Stimulated activated CD4-positive, alpha-beta T cell treated with anti-CD3 and anti-CD28 coated beads, Interleukin-12 subunit alpha, Interleukin-12 subunit beta, amount 100 ng/mL, for 48 hours (primary cell): ENCODE measurements around the gene STEAP4.
"Not testable (repeated sequence)": the region's sequence is repeated elsewhere in the genome, so short reads cannot be mapped to it uniquely, and the experiment has no call there.

Experiments
- DNase-seq, 3 donors: peaks; one replicate each; pipeline ENCODE4 v3.0.0-alpha.2; 2020; ENCODE audit warnings: low read depth in 2 of 3, low spot score in 1 of 3

STEAP4 gene

DNA sequence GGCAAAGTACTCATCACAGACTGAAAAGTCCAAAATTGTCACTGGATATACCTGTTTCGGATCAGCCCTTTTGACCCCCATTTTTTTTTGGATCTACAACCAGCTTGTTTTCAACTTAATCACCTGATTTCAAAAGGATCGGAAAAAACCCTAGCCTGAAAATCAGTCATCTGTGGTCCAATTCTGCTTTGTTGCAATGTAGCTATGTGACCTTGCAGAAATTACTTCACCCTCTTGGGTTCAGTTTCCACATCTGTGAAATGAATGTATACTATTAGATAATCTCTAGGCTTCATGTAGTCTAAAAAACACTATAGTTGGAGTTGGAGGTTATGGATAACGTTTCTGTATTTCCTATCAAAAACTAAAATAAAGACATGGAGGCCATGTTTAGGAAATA, 37.1 kb downstream of the STEAP4 start:
- no peak for DNase-seq

GRCh38 chr7:88268858-88269257, 37.8 kb downstream of the STEAP4 start:
- DNase-seq: no peak

GRCh38 chr7:88268051-88268450, 38.6 kb downstream of the STEAP4 start:
- DNase-seq: no peak

- no peak for DNase-seq
Measured at GRCh38 chr7:88267421-88267820, 39.3 kb downstream of the STEAP4 start.

DNA sequence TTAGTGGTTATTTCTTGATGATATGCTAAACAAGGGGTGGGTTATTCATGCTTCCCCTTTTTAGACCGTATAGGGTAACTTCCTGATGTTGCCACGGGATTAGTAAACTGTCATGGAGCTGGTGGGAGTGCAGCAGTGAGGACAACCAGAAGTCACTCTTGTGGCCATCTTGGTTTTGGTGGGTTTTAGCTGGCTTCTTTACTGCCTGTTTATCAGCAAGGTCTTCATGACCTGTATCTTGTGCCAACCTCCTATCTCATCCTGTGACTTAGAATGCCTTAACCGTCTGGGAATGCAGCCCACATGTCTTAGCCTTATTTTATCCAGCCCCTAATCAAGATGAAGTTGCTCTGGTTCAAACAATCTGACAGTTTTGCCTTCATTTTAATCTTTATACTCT, 41.7 kb downstream of the STEAP4 start:
- not testable (repeated sequence) for DNase-seq

DNA sequence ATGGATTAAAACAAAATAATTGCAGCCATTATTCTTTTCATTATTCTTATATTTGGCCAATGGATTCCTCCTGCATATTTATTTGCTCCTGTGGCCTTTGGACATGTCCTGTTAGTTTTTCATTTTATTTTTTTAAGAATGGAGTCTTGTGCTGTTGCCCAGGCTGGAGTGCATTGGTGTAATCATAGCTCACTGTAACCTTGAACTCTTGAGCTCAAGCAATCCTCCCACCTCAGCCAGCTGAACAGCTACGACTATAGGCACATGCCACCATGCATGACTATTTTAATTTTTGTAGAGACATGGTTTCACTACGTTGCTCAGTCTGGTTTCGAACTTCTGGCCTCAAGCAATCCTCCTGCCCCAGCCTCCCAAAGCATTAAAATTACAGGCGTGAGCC, 44.1 kb downstream of the STEAP4 start:
- no peak for DNase-seq

- no peak for DNase-seq
Measured at GRCh38 chr7:88260719-88261118, 46.0 kb downstream of the STEAP4 start.

DNA sequence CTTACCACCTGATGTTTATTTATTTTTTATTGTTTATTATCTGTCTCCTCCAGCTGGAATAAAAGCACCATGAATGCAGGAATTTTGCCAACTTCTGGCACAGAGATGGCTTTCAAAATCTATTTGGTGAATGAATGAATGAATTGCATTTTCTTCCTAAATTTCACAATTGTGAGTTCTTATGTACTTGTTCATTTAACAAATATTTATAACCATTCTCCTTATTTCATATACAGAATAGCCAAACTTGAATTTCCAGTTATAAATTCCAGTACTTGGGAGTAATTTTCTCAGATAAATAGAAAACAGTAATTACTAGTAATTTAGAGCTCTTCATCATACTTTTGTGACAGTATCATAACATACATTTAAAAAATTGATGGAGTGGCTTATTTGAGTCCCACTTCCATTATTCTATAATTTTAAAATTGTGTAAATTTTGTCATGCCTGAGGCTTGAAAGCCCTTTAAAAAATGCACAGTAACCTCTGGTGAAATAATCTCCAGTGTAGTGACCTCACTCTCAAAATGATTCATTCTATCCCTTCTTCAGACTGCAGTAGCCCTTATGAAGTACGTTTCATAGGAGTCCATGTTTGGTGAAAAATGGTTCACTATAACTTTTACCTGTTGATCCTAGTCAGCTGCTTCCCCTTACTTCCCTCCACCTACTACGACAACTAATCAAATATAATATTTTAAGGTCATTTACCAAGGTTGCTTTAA, 46.9 kb downstream of the STEAP4 start:
- DNase-seq: no peak

DNA sequence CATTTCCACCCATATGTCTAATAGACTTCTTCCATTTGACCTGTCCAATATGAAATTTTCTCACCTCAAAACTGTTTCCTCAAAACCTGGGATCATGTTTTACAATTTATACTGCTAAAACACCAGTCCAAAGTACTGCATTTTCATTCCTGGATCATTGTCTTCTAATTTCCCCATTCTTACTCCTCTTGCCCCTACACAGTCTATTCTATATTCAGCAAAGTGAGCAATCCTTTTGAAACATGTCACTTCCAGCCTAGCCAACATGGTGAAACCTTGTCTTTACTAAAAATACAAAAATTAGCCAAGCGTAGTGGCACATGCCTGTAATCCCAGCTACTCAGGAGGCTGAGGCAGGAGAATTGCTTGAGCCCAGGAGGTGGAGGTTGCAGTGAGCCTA, 48.4 kb downstream of the STEAP4 start:
- DNase-seq: not testable (repeated sequence)

DNA sequence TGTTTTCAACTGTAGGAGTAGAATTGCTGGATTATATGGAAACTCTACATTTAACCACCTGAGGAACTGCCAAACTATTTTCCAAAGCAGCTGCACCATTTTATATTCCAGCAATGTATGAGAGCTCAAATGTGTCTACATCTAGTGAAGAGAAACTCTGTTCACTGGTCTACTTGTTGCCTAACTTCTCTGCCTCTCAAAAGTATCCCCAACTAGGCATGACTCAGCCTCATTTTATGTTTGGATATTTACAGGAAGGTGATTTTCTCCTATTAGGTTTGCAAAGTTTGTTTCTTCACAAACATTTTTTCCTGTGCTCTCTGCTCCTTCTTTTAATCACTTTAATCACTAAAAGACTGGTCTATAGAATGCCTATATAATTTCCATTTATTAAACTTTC, 49.8 kb downstream of the STEAP4 start:
- DNase-seq: no peak

DNA sequence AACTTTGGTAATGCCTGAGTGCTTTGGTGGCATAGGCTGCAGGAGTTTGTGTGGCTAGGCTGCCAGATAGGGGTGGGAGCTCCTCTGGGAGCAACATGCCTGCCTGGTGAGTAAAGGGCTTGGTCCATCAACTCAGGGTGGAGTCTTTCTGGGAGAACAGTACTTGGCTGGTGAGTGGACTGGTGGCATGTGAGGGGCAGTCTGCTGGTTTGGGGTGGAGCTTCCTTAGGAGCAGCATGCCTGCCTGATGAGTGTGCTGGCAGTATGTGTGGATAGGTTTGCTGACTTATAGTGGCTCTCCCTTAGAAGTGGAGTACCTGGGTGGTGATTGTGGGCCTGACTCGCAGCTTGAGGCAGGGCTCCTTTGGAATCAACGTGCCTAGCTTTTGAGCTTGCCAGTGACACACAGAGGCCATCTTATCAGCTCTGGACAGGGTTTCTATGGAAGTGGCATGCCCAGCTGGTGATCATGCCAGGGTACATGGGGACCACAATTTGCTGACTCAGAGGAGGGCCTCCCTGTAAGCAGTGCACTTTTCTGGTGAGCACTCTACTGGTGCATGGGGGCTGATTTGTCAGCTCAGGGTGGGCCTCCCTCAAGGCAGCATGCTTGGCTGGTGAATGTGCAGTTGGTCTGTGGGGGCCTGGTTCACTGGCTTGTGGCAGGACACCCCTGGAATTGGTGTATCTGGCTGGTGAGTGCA, 51.8 kb downstream of the STEAP4 start:
- no peak for DNase-seq

GRCh38 chr7:88253640-88254039, 53.1 kb downstream of the STEAP4 start:
- DNase-seq: no peak

DNA sequence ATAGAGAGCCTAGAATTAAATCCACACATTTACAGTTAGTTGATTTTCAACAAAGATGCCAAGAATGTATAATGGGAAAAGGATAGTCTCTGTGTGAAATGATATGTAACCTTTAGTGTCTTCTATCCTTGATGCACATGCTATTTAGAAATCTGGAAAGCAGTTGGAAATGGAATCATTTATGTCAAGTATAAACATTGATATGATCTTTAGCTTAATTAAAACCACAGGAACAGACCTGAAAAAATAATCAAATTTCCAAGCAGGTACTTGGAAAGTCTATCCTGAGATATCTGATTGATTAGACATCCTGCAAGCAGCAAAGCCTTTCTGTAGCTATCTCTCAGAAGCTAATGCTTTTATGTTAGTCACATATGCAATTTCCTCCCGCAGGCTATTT, 62.4 kb downstream of the STEAP4 start:
- DNase-seq: no peak

DNA sequence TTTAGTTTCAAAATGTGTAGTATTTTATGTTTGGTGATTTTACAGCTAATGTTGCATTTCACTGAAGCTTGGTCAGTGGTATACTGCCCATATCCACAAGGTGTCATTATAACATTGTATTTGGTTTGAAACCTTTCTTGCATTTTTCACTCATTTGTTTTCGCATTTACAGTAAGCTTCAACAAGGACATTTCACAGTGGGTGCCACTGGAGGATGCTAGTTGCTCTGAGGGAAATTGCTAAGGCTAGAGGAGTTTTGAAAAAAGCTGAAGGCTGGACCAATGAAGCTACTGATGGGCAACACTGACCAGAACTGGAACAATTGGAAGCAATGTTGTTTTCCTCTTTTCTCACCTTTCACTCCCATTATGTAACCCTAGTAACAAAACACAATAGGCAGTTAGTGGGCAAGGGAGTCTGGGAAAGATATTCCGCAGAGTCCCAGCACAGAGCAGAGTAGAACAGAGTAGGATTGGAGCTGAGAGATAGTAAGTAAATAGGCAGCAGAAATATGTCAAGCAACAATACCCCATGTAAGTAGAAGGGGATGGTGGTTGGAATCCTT, 63.3 kb downstream of the STEAP4 start:
- DNase-seq: no peak

GRCh38 chr7:88239852-88240251, 66.8 kb downstream of the STEAP4 start:
- no peak for DNase-seq

- DNase-seq: no peak
Measured at GRCh38 chr7:88233828-88234227, 72.9 kb downstream of the STEAP4 start.

- no peak for DNase-seq
Measured at GRCh38 chr7:88230646-88231045, 76.0 kb downstream of the STEAP4 start.

GRCh38 chr7:88229302-88229995, 77.2 kb downstream of the STEAP4 start:
- no peak for DNase-seq

GRCh38 chr7:88226886-88227516, 79.7 kb downstream of the STEAP4 start:
- DNase-seq: no peak

DNA sequence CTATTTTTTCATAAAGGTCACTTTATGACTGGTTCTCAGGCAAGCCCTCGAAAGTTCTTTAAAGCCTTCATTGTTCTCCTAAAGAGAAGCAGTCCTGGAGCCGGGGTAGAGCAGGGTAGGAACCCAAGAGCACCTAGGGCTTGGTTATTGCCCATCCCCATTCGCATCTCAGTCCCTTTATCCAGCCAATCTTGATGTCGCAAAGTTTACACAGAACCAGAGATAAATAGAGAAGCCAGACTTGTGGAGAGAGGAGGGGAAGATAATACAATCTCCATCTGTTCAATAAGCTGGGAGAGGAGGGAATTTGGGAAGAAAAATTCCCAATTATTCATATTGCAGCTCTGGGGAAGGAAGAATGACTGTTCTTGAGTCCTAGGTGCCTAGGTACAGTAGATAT, 80.5 kb downstream of the STEAP4 start:
- DNase-seq: no peak

- DNase-seq: no peak
Measured at GRCh38 chr7:88224601-88225275, 82.0 kb downstream of the STEAP4 start.
